ENCODE measurements around the gene PLAGL2.
"Not testable (repeated sequence)": the region's sequence is repeated elsewhere in the genome, so short reads cannot be mapped to it uniquely, and the experiment has no call there.

Gene PLAGL2

GRCh38 chr20:32179515-32179914 is 28.0 kb downstream of the PLAGL2 start:
- DNase-seq, result no peak

GRCh38 chr20:32177696-32178095 is 29.8 kb downstream of the PLAGL2 start:
- not testable (repeated sequence) for DNase-seq

- no peak for DNase-seq
Observed at GRCh38 chr20:32168184-32168910, 39.2 kb downstream of the PLAGL2 start.

- DNase-seq, result no peak
Observed at GRCh38 chr20:32167552-32167951, 40.0 kb downstream of the PLAGL2 start.

DNA sequence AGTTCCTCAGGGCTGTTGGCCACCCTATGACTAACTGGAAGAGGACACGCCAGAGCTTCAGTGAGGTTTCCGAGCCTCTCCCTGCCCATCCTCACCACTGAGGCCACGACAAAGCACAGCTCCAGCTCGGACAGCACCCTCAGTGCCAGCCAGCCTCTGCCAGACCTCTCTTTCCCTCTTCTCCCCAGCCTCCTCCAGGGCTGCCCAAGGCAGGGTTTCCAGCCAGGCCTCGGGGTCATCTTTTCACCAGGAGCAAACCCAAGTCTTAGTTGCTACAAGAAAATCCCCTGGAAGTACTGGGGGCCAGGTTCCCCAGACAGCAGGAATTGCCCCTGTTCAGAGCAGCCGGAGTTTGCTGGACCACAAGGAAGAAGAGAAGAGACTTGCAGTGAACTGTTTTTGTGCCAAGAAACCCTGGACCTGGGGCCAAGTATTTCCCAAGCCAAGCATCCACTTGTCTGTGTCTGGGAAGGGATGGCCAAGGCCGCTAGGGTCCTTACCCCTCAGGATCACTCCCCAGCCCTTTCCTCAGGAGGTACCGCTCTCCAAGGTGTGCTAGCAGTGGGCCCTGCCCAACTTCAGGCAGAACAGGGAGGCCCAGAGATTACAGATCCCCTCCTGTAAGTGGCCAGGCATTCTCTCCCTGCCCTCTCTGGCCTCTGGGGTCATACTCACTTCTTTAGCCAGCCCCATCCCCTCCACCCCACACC is 41.6 kb downstream of the PLAGL2 start:
- DNase-seq, result no peak

DNA sequence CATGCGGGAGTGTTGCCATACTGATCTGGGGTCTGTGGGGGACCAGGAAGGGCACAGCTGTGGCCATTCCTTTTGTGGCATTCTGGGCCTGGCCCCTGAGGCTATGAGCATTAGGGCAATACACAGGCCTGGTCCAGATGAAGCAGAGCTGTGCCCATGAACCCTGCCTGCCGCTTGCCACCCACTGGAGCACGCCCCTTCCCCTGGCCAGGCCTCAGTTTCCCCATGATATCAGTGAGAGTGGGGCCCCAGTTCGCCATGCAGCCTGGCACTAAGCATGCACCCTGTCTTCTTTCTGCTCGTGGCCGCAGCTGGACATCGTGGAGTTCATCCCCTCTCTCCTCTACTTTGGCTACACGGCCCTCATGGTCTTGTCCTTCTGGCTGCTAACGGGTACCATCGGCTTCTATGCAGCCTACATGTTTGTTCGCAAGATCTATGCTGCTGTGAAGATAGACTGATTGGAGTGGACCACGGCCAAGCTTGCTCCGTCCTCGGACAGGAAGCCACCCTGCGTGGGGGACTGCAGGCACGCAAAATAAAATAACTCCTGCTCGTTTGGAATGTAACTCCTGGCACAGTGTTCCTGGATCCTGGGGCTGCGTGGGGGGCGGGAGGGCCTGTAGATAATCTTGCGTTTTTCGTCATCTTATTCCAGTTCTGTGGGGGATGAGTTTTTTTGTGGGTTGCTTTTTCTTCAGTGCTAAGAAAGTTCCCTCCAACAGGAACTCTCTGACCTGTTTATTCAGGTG is 42.4 kb downstream of the PLAGL2 start:
- no peak for DNase-seq

DNA sequence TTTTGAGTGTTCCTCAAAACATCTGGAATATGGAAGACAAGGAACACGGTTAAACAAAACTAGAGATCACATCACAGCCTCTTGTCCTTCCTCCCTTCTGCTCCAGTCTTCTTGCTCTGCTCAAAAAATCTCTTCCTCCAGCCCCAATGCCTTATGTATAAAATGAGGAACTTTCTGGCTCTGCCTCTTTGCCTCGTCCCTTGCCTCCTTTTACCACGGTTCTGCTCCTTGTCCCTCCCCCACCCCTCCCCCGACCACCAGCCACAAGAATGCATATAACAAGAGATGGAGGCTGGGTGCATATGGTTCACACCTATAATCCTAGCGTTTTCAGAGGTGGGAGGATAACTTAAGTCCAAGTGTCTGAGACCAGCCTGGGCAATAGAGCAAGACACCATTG is 43.6 kb downstream of the PLAGL2 start:
- no peak for DNase-seq

DNA sequence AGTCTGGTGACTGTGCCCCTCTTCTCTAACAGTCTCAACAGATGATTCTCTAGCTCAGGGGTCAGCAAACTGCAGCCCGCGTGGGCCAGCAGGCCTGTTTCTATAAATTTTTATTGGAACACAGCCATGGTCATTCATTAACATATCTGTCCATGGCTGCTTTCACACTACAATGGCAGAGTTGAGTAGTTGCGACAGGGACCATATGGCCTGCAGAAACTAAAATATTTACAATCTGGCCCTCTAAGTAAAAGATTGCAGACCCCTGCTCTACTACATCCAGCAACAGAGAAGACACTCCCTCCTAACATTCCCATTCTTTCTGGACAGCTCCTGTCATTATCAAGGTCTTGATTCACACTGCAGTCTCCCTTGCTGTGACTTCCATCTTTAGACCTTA is 45.2 kb downstream of the PLAGL2 start:
- DNase-seq, result no peak

- no peak for DNase-seq
Observed at GRCh38 chr20:32160341-32160740, 47.2 kb downstream of the PLAGL2 start.

DNA sequence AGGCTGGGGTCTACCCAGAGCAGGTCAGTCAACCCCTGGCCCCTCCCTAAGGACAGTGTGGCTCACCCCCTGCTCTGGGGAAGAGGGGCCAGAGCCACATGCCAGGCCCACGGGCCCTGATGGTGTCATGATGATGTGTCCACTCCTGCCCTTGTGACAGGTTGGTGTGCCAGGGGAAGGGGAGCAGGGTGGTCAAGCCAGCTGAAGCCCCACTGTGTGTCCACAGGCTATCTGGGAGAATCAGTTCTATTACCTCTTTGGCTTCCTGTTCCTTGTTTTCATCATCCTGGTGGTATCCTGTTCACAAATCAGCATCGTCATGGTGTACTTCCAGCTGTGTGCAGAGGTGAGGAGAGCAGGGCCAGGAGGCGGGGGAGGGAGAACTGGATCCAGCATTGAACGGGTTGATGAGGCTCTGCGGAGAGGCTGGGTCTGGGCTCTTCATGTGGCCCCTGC is 47.7 kb downstream of the PLAGL2 start:
- DNase-seq, result no peak

- no peak for DNase-seq
Observed at GRCh38 chr20:32158943-32159660, 48.4 kb downstream of the PLAGL2 start.

DNA sequence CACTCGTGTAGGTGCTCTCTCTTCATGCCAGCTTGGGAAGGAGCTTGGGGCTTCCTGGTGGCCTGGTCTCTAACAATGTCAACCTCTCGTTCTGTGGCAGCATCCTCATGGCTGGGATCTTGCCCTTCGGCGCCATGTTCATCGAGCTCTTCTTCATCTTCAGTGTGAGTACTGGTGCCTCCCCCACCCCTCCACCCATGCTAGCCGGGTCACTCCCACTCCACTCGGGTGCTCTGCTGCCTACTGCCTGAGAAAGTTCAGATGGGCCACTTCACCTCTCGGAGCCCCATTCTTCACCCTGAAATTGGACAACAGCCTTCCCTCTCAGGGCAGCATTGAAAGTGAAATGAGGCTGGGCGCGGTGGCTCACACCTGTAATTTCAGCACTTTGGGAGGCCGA is 49.2 kb downstream of the PLAGL2 start:
- DNase-seq, result no peak

- DNase-seq, result no peak
Observed at GRCh38 chr20:32157611-32158010, 49.9 kb downstream of the PLAGL2 start.

DNA sequence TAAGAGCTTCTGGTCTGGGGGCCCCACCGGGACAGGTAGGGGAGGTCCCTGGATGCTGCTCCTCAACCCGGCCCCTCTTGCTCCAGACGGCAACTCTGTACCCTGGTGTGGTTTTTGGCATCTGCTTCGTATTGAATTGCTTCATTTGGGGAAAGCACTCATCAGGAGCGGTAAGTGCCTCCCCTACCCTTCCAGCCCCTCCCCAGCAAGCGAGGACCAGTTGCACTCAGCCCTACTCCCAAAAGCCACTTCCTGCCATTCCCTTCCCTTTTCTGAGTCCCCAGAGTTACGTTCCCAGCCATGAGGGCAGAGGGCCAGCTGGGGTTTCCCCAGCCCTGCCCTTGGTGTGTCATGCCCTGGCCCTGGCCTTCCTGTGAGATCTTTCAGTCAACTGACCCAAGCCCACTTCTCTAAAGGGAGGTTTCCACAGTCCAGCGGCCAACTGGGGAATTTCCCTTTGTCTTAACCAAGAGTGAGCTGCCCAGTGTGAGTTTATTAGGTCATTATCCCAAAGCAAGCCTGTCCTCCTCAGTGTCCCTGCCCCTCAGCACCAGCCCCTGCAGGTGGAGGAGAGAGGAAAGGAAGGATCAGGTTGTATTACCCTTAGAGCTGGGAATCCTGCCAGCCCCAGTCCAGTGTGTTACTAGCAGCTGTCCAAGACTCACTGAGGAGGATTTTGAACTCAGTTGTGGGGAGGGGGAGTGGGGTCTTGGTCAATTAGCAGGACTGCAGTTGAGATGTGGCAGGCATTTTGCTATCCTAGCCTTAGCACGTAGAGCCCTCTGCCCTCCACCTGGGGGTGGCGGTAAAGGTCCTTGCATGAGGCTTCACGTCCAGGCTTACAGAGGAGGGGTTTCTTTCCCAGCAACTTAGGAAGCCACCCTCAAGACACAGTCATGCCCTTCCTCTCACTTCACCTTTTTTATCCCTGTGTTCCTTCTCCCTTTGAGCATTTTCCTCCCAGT is 52.2 kb downstream of the PLAGL2 start:
- DNase-seq, result no peak

DNA sequence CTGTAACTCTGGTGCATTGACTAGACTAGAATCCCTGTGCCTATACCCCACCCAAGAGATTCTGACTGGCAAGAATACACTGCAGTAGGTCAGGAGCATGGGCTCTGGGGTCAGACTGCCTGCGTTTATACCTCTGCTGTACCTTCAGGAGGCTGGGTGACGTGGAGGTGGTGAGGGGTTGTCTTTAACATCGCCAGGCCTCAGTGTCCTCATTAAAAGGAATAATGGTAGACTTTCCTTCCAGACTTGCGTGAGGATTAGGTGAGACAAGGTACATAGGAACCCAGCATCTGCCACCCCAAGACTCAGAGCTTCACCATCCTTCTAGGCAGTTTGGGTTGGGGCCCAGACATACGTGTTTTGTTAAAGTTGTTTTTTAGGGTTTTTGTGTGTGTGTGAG is 53.8 kb downstream of the PLAGL2 start:
- DNase-seq, result no peak

- no peak for DNase-seq
Observed at GRCh38 chr20:32153156-32153665, 54.3 kb downstream of the PLAGL2 start.

- DNase-seq, result no peak
Observed at GRCh38 chr20:32152421-32153155, 55.0 kb downstream of the PLAGL2 start.

- no peak for DNase-seq
Observed at GRCh38 chr20:32150291-32150848, 57.2 kb downstream of the PLAGL2 start.

DNA sequence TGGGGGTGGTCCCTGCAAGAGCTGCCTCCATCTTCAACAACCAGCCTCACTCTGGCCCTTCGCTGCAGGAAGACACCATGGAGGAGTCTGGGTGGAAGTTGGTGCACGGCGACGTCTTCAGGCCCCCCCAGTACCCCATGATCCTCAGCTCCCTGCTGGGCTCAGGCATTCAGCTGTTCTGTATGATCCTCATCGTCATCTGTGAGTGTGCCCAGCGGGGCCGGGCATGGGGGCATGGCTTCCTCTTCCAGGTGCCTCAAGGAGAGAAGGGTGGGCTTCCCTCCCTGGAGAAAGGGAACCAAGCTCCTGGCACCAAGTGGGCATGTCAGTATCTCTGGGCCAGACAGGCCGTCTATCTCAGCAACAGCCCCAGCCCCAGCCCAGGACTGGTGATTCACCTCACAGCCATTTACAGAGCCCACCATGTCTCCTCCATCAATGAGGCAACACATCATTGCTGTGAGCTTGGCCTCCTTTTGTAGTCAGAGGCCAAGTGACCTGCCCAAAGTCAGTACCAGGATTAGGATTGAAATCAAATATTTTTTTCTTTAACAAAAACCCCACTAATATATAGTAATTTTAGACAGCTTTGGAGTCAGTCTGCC is 57.9 kb downstream of the PLAGL2 start:
- DNase-seq, result no peak

Measured in SIG-M5 (cell line).